SH-SY5Y (cell line): Measurements from ENCODE around the gene PTPRD.

Source experiments
- GATA2 ChIP-seq: IDR thresholded peaks from 2 replicates; pipeline ENCODE4 v1.6.1; 2011; ENCODE audit warnings: mild to moderate bottlenecking, low read depth, low read length
- GATA3 ChIP-seq: IDR thresholded peaks from 2 replicates; pipeline ENCODE4 v1.6.1; 2011; ENCODE audit warnings: low read depth, mild to moderate bottlenecking, low read length, moderate library complexity

- TF ChIP-seq GATA2 = no peak
- no peak for TF ChIP-seq GATA3
These were observed 1534.5 kb downstream of the PTPRD start for GRCh38 chr9:9078301-9078700.
